Dendritic cell treated with granulocyte-macrophage colony-stimulating factor and Interleukin-4, amounts not matched to agents 40 ng/mL and 50 ng/mL, for 4 days (primary cell): Measurements from ENCODE around the gene PDX1.
A peak's percentile ranks its signal among the peaks of the same experiment; 100 is the strongest.

Experiments
- H3K27ac Mint-ChIP-seq: one replicate; pipeline ENCODE4 v1.8.0; 2022; ENCODE audit warnings: mild to moderate bottlenecking, mixed read lengths
- H3K27me3 Mint-ChIP-seq: one replicate; pipeline ENCODE4 v1.8.0; 2022; ENCODE audit warnings: mild to moderate bottlenecking, mixed read lengths
- H3K36me3 Mint-ChIP-seq: one replicate; pipeline ENCODE4 v1.8.0; 2022; ENCODE audit warnings: low read depth, mixed read lengths
- H3K4me1 Mint-ChIP-seq: one replicate; pipeline ENCODE4 v1.8.0; 2022; ENCODE audit warnings: low read depth, mixed read lengths
- H3K4me3 Mint-ChIP-seq: one replicate; pipeline ENCODE4 v1.8.0; 2022; ENCODE audit warnings: mild to moderate bottlenecking, moderate library complexity, mixed read lengths
- H3K9me3 Mint-ChIP-seq: one replicate; pipeline ENCODE4 v1.8.0; 2022; ENCODE audit warnings: mixed read lengths
- intact Hi-C: fragments of 100-400 bp; cut with micrococcal nuclease; formaldehyde crosslinking; loops from one replicate; pipeline ENCODE4 v1.15.0; 2022

PDX1 gene

DNA sequence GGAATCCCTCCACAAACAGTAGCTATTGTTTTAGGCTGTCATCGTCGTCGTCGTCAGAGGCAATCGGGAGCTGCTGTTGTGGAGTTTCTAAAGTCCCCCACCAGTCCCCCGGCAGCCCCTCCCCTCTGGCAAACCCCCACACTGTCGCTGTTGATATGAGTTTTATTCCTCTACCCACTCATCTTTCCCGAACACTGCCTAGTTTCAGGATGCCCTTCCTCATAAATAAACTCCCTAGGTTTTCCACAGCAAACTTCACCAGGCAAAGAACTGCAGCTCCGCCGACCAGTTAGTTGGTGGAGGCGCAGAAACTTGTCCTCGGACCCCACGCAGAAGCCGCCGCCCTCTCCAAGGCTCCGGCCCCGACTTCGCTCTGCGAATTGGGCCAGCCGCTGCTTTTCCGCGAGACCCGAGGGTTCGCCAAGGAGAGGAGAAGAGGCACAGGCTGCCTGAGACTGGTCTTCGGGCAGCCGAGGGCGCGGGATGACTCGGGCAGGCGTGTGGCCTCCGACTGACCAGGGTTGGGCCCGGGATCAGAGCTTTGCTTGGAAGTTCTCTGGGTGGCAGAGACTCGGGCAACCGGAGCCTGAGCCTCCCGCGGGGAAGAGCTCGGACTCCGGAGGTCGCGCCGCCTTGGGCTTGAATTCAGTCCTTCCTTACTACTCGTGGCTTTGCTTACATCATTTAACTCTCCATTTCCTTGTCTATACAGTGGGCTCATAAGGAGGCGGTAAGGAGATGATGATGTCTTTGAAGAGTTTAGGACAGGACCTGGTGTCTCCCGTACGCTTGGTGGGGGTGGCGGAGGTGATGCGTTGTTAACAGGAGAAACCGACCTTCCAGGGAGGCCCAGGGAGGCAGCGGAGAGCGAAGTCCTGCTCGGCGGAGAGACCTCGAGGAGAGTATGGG lies 7.9 kb downstream of the PDX1 start:
- Mint-ChIP-seq H3K4me1 (peaks cover 13% of the 10 kb centered on the region), H3K9me3 (no peaks in the 10 kb centered on the region), H3K4me3 (no peak overlapping the region), H3K27me3 (peaks cover 96% of the 10 kb centered on the region), H3K27ac (no peak overlapping the region), H3K36me3 (no peaks in the 10 kb centered on the region)
- intact Hi-C loops = no loop called here

DNA sequence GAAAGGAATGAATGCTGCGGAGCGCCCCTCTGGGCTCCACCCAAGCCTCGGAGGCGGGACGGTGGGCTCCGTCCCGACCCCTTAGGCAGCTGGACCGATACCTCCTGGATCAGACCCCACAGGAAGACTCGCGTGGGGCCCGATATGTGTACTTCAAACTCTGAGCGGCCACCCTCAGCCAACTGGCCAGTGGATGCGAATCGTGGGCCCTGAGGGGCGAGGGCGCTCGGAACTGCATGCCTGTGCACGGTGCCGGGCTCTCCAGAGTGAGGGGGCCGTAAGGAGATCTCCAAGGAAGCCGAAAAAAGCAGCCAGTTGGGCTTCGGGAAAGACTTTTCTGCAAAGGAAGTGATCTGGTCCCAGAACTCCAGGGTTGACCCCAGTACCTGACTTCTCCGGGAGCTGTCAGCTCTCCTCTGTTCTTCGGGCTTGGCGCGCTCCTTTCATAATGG lies 8.6 kb downstream of the PDX1 start:
- Mint-ChIP-seq H3K4me3 (no peak overlapping the region), H3K27me3 (peaks cover 91% of the 10 kb centered on the region), H3K27ac (no peak overlapping the region), H3K9me3 (no peaks in the 10 kb centered on the region), H3K36me3 (no peaks in the 10 kb centered on the region), H3K4me1 (peaks cover 13% of the 10 kb centered on the region)
- intact Hi-C loops = no loop called here

DNA sequence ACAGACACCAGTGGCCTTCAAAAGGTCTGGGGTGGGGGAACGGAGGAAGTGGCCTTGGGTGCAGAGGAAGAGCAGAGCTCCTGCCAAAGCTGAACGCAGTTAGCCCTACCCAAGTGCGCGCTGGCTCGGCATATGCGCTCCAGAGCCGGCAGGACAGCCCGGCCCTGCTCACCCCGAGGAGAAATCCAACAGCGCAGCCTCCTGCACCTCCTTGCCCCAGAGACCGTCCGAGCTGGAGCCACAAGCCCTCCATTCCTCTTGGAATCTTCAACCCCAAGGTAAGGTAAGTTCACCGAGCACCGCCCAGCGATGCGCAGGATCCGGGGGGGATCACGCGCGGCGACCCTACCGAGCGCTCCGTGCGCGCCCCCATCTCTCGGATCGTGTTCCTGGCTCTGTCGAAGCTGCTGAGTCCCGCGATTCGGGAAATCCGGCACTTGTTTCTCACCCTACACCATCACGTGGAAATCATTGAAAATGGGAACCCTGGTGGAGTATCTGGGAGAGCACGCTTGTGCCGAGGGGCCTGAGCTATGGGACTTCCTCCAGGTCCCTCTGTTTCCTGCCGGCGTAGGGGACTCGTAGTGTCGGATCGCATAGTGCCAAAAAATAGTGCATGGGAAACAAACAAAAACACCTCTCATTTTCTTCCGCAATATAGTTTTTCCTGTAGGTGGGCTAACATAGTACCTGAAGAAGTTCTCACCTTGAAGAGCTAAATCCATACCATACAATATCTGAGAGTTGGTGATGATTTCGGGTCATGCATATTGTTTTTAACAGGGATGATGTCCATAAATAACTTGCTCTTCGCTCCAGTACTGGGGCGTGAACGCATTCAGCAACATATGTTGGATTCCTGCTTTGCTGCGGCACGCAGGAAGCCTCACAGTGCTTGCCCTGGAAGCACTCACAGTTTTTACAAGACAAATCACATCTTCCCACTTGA lies 9.3 kb downstream of the PDX1 start:
- Mint-ChIP-seq H3K36me3 (no peaks in the 10 kb centered on the region), H3K27ac (no peak overlapping the region), H3K27me3 (peaks cover 91% of the 10 kb centered on the region), H3K4me1 (peaks cover 10% of the 10 kb centered on the region), H3K9me3 (no peaks in the 10 kb centered on the region), H3K4me3 (no peak overlapping the region)
- intact Hi-C loops = no loop called here

DNA sequence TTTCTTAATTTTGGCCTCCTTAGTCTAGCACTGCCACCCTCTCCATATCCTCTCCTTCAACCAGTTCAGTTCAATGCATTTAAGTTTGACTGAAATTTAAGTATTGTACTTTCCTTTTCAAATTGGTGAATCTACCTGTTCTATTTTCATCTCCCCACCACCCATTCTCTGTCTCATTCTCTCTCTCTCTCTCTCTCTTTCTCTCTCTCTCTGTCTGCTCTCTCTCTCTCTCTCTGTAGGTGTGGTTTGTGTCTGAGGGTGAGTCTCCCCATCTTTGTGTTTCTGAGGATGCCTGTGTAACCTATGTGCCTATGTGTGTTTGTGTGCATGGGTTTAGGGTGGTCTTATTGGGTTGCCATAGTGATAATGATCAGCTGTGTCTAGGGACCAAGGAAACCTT lies 10.1 kb downstream of the PDX1 start:
- no peaks in the 10 kb centered on the region for H3K9me3 Mint-ChIP-seq
- intact Hi-C loops = no loop called here
- no peak overlapping the region for H3K4me3 Mint-ChIP-seq
- H3K36me3 Mint-ChIP-seq = no peaks in the 10 kb centered on the region
- peaks cover 6% of the 10 kb centered on the region for H3K4me1 Mint-ChIP-seq
- no peak overlapping the region for H3K27ac Mint-ChIP-seq
- peaks cover 84% of the 10 kb centered on the region for H3K27me3 Mint-ChIP-seq

DNA sequence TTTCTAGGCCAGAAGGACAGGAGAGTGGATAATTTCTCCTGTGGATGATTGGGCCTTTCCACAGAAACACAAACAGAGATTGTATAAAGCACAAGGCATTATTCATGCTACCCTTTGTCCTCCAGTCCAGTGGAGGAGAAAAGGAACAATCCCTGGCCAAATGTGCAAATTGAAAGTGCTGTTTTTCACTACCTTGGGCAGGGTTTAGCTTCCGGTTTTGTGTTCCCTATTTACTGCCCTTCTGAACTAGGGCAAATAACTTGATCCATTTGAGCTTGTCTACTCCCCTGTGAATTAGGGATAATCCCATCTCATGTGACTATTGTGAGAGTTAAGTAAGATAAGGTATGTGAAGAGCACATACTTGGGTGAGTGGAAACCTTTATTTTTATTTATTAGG lies 13.3 kb downstream of the PDX1 start:
- H3K27me3 Mint-ChIP-seq = peaks cover 58% of the 10 kb centered on the region
- intact Hi-C loops = no loop called here

DNA sequence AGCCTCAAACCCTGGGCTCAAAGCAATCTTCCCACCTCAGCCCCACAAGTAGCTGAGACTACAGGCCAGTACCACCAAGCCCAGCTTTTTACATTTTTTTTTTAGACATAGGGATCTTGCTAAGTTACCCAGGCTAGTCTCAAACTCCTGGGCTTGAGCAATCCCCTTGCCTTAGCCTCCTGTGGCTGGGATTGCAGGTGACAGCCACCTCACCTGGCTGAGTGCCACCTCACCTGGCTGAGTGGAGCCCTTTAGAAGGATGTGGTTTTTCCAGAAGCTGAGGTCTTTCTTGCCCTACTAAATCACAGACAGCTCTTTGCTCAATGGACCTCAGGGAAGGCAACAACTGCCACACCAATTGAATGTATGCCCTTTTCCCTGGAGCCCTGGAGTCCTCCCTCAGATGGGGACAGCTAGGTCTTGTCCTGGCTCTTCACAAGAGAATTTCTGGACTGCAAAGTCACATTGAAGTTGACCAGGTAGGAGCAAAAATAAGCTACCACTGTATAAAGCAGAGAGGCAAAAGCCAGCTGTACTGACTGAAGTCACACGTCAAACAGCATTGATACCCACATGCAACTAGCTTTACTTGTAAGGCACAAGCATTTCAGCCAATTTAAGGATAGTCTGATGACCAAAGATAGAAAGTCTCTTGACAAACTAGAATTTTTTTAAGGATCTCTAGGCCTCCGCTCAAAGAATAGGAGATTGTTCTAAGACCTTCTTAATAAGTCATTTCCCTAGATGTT lies 14.0 kb downstream of the PDX1 start:
- Mint-ChIP-seq H3K27me3 (peaks cover 52% of the 10 kb centered on the region), H3K36me3 (no peaks in the 10 kb centered on the region), H3K4me3 (no peak overlapping the region), H3K27ac (no peak overlapping the region), H3K4me1 (no peaks in the 10 kb centered on the region), H3K9me3 (no peaks in the 10 kb centered on the region)
- intact Hi-C loops = no loop called here

More for the DNA sequence above, 13.3 kb downstream of the PDX1 start:
- no peaks in the 10 kb centered on the region for H3K9me3 Mint-ChIP-seq
- no peak overlapping the region for H3K27ac Mint-ChIP-seq
- H3K4me1 Mint-ChIP-seq = no peaks in the 10 kb centered on the region
- H3K36me3 Mint-ChIP-seq = no peaks in the 10 kb centered on the region
- H3K4me3 Mint-ChIP-seq = no peak overlapping the region

DNA sequence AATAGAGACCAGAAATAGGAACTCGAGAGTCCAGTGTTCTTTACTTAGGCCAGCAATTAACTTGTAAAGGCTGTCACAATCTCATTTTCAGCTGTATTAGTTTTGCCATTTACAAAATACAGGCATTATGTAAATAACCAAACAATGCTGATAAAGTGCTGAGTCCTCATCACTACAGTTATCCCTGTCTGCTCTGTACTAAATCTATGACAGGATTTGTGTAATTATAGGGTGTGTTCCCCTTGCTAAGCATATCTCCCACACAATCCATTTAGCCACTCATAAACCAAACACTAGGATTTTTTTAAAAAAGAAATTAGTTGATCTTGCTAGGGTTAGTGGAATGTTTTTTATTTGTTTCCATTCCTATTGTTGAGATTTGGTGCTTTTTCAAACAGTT lies 23.2 kb downstream of the PDX1 start:
- Mint-ChIP-seq H3K9me3 (peaks cover 13% of the 10 kb centered on the region), H3K36me3 (no peaks in the 10 kb centered on the region), H3K27ac (no peak overlapping the region), H3K27me3 (peaks cover 51% of the 10 kb centered on the region), H3K4me1 (no peaks in the 10 kb centered on the region), H3K4me3 (no peak overlapping the region)
- intact Hi-C loops = no loop called here

DNA sequence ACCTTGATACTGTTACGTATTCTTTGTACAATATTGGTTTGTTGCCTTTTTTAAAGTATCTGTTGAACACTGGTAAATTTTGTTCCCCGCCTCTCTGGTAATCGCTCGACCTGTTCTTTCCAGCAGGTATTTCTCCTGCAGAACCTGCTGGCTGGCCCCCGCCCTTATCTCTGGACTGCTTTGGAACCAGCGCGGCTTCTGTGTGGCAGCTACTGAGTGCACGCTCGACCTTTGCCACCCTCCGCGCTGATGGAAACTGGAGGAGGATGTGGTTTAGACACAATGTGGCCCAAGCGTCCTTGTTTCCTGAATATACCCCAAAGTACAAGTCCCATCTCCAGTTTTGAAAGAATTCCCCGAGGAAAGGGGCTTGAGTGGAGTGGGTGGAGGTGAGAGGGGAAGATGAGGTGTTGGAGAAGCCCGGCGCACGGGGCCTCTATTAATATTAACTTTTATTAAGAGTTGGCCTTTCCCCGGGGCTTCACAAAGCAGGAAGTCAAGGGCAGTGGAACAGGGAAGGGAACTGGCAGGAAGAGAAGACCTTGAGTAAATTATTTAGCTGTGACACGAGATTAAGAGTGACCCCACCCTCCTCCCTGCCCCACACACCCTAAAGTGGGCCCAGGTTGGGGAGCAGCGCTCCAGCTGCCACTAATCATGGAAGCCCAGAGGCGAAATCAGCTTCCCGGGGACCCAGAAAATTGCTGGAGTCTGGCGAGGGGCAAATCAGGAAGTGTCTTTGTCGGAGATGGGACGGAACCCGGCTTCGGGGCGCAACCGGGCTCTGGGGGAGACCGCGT lies 33.3 kb downstream of the PDX1 start:
- Mint-ChIP-seq H3K4me1 (peaks cover 15% of the 10 kb centered on the region), H3K27ac (peak overlapping the region; percentile 74), H3K27me3 (peaks cover 76% of the 10 kb centered on the region), H3K4me3 (peak overlapping the region; percentile 78), H3K9me3 (peaks cover 6% of the 10 kb centered on the region), H3K36me3 (no peaks in the 10 kb centered on the region)
- intact Hi-C loops = loop anchor here (1.0 to 10.0 kb wide), 3 partner anchors 84 to 398 kb away; no protein-coding TSS in a partner anchor

DNA sequence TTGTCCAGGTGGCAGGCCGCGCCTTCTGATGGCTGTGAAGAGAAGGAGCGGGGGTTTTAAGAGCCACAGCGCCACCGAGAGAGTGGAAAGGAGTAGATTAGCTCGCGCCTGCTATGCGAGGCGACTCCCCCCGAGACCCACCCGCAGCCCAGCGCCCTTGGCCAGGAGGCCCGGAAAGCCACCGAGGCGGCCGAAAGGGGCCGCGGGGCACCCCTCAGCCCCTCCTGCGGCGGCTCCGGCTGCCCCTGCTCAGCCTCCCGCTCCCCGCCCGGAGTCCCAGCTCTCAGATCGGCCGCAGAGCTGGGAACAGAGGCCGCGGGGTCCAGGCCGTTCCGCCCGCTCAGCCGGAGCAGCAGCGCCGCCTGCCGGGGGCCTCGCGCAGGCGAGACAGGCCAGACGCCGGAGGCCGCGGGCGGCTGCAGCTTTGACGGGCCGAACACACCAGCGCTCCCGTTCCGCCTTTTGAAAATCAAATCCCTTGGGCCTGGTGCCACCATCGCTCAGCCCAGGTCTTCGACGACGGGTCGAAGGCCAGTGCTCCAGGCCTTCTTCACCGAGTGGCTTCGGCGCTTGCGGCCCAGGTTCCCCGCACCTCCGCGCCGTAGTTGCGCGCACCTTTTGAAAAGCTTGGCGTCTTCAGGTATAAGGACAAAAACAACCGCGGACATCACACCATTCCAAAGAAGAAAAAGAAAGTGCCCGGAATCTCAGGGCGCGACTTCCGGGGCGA lies 34.0 kb downstream of the PDX1 start:
- peak overlapping the region; percentile 78 for H3K4me3 Mint-ChIP-seq

DNA sequence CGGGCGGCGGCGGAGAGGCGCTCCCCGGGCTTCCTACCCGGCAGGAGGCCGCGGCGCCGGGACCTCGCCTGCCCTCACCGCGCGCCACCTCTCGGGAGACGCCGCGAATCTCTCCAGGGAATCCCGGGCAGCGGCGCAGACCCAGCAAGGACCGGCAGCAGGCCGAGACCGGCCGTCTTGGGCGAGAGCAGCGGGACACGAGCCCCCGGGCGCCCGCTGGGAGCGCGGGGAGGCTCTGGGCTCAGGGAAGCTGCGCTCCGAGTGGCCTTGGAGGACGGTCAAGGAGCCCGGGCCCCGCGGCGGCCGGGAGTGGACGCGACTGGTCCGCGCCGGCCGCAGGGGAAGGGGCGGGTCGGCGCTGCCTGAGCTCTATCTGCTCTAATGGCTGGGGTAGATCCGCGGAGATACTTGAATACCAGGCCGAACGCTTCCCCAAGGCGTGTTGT lies 34.6 kb downstream of the PDX1 start:
- Mint-ChIP-seq H3K9me3 (peaks cover 6% of the 10 kb centered on the region), H3K27me3 (peaks cover 82% of the 10 kb centered on the region), H3K4me1 (peaks cover 15% of the 10 kb centered on the region), H3K36me3 (no peaks in the 10 kb centered on the region), H3K27ac (peak overlapping the region; percentile 74), H3K4me3 (peak overlapping the region; percentile 78)
- intact Hi-C loops = loop anchor here (10.0 kb wide), 1 partner anchor 400 kb away; no protein-coding TSS in a partner anchor

More for the DNA sequence above, 34.0 kb downstream of the PDX1 start:
- peaks cover 80% of the 10 kb centered on the region for H3K27me3 Mint-ChIP-seq
- H3K27ac Mint-ChIP-seq = peak overlapping the region; percentile 74
- intact Hi-C loops = loop anchor here (1.0 to 10.0 kb wide), 3 partner anchors 85 to 399 kb away; no protein-coding TSS in a partner anchor
- H3K9me3 Mint-ChIP-seq = peaks cover 6% of the 10 kb centered on the region
- H3K36me3 Mint-ChIP-seq = no peaks in the 10 kb centered on the region
- H3K4me1 Mint-ChIP-seq = peaks cover 15% of the 10 kb centered on the region

DNA sequence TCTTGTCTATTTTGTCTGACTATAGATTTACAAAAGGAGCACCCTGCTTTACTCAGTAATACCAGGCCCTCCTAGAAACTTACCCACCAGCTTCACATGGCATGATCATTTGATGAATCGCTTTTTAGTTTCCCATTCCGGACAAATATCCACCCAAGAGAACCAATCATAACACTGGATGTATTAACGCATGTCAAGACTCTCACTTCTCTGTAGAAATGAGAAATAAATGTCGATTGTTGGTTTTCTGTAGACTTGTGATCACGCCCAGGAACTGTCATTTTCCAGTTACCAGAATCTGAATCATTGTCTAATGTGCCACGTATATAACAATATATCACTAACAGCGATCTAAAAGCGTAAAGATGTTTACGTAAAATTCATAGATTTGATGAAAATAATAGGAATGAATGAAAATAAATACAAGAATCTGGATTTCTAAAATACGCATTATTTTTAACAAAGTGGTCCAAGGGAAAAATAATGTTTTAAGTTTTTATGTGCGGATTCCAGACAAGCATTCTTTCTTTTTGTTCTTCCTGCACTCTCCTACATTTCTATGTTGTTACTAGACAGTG lies 35.3 kb downstream of the PDX1 start:
- intact Hi-C loops = loop anchor here (10.0 kb wide), 1 partner anchor 400 kb away; no protein-coding TSS in a partner anchor
- H3K4me1 Mint-ChIP-seq = peaks cover 17% of the 10 kb centered on the region
- H3K27me3 Mint-ChIP-seq = peaks cover 82% of the 10 kb centered on the region

More for the DNA sequence above, 35.3 kb downstream of the PDX1 start:
- H3K36me3 Mint-ChIP-seq = no peaks in the 10 kb centered on the region
- no peak overlapping the region for H3K4me3 Mint-ChIP-seq
- no peak overlapping the region for H3K27ac Mint-ChIP-seq
- peaks cover 2% of the 10 kb centered on the region for H3K9me3 Mint-ChIP-seq
